HG03457 (cell line): ENCODE results near the gene IL13RA1.
"Not testable (repeated sequence)": the region's sequence is repeated elsewhere in the genome, so short reads cannot be mapped to it uniquely, and the experiment has no call there.

Experiments
- ATAC-seq: cut with Tn5 transposase; IDR thresholded peaks from one replicate; pipeline ENCODE4 v1.9.1; 2021; ENCODE audit warnings: moderate number of reproducible peaks; ENCODE audit not compliant: unreplicated experiment

IL13RA1 gene

GRCh38 chrX:118727686-118728339 is 407 bp downstream of the IL13RA1 start:
- no peak for ATAC-seq

- no peak for ATAC-seq
These were observed 1.7 kb downstream of the IL13RA1 start for GRCh38 chrX:118729042-118729652.

- no peak for ATAC-seq
These were observed 3.3 kb downstream of the IL13RA1 start for GRCh38 chrX:118730500-118731247.

- not testable (repeated sequence) for ATAC-seq
These were observed 5.1 kb downstream of the IL13RA1 start for GRCh38 chrX:118732551-118732950.

- no peak for ATAC-seq
These were observed 7.5 kb downstream of the IL13RA1 start for GRCh38 chrX:118734909-118735308.

GRCh38 chrX:118736394-118737010 is 9.1 kb downstream of the IL13RA1 start:
- peak; percentile 77 for ATAC-seq

- no peak for ATAC-seq
These were observed 12.2 kb downstream of the IL13RA1 start for GRCh38 chrX:118739577-118739976.

- ATAC-seq: no peak
These were observed 13.0 kb downstream of the IL13RA1 start for GRCh38 chrX:118740276-118740889.

- ATAC-seq: no peak
These were observed 14.8 kb downstream of the IL13RA1 start for GRCh38 chrX:118742176-118742575.

- no peak for ATAC-seq
These were observed 18.2 kb downstream of the IL13RA1 start for GRCh38 chrX:118745570-118745969.

GRCh38 chrX:118751950-118752783 is 24.8 kb downstream of the IL13RA1 start:
- peak; percentile 72 for ATAC-seq

- no peak for ATAC-seq
These were observed 28.2 kb downstream of the IL13RA1 start for GRCh38 chrX:118755633-118756032.

GRCh38 chrX:118756101-118756500 is 28.7 kb downstream of the IL13RA1 start:
- no peak for ATAC-seq

GRCh38 chrX:118758511-118758910 is 31.1 kb downstream of the IL13RA1 start:
- no peak for ATAC-seq

GRCh38 chrX:118760025-118760424 is 32.6 kb downstream of the IL13RA1 start:
- no peak for ATAC-seq

- no peak for ATAC-seq
These were observed 34.7 kb downstream of the IL13RA1 start for GRCh38 chrX:118761939-118762707.

GRCh38 chrX:118763489-118763888 is 36.1 kb downstream of the IL13RA1 start:
- no peak for ATAC-seq

- ATAC-seq: no peak
These were observed 36.7 kb downstream of the IL13RA1 start for GRCh38 chrX:118764122-118764521.

GRCh38 chrX:118770133-118770760 is 42.8 kb downstream of the IL13RA1 start:
- no peak for ATAC-seq
